GM19043 (cell line): Measurements from ENCODE around the gene ZNF689.
A peak's percentile ranks its signal among the peaks of the same experiment; 100 is the strongest.

Source experiments
- ATAC-seq: cut with Tn5 transposase; IDR thresholded peaks from one replicate; pipeline ENCODE4 v1.9.1; 2021; ENCODE audit warnings: low read depth; ENCODE audit not compliant: unreplicated experiment

Gene ZNF689

GRCh38 chr16:30609926-30610839 lies at the start of gene ZNF689:
TSS of gene ZNF689 (minus strand) at chr16:30610389. CDS start at chr16:30610041, 348 bp downstream.
- ATAC-seq, result peak; percentile 87

GRCh38 chr16:30658731-30659506 lies 48.7 kb upstream of the ZNF689 start:
- ATAC-seq, result peak; percentile 26

DNA sequence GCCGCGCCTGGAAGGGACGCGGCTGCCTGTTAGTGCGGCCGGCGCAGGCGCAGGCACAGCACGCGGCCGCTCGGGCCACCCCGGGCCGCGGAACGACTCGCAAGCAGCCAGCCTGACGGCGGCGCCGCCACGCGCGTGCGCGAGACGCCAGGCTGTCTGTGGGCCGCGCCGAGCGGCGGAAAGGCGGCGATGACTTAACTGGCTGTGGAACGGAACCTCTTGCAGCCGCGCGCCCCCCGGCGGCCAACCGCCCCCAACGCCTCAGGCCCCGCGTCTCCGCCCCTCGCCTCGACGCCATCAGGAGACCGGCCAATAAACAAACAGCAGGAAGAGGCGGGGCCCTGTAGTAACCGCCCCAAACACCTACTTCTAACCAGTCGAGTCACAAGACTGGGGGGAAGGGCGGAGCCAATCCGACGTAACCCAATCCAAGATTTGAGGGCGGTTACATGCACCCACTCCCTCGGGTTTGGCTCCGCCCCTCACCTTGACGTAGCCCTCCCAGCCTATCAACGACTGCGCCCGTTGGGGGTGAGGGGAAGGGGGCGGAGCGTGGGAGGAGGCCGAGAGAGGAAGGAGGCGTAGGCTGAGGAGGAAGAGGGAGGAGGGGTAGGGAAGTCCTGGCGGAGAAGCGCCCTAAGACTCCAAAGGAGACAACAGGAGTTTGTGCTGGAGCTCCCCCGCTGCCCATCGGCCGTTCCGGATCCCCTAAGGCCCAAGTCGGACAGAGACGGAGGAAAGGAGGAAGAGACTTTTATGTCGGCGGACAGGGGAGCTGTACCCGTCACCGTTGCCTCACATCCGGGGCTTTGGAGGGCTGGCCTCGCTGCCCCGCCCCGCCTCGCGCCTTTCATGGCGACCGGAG lies 47.9 kb upstream of the ZNF689 start, which contains the start of gene FBRS:
FBRS (plus strand) TSS at position 566 of the 865 bp plus-strand sequence. CDS start 1,088 bp downstream, outside the sequence.
- ATAC-seq, result peak; percentile 64

DNA sequence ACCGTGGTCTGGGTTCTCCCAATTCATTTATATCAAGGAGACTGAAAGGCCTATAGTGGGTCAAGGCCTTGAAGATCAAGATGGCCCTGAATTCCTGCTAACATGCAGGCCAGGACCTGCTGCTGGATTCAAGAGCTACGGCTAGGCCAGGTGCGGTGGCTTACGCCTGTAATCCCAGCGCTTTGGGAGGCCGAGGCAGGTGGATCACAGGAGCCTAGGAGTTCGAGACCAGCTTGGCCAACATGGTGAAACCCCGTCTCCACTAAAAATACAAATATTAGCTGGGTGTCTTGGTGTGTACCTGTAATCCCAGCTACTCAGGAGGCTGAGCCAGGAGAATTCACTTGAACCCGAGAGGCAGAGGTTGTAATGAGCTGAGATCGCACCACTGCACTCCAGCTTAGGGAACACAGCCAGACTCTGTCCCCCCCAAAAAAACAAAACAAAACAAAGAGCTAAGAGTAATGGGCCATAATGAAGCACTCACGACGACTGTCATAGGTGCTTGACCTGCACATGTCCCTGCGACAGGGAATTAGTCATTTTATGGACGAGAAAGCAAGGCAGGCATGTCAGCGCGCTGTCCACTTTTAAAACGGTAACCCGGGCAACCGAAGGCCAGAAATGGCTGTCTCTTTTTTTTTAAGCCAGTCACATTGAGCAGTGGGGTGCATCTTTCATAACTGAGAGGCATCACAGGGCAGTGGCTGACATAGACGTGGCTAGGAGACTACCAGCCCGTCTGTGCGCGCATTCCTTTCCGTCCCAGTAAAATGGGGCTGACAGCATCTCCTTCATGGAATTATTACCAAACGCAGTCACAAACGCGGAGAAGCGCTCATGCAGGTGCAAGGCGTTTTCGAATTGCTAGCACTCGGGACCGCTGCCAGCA lies 47.0 kb upstream of the ZNF689 start:
- no peak for ATAC-seq

- no peak for ATAC-seq
These were observed 46.2 kb upstream of the ZNF689 start for GRCh38 chr16:30656388-30656787.

DNA sequence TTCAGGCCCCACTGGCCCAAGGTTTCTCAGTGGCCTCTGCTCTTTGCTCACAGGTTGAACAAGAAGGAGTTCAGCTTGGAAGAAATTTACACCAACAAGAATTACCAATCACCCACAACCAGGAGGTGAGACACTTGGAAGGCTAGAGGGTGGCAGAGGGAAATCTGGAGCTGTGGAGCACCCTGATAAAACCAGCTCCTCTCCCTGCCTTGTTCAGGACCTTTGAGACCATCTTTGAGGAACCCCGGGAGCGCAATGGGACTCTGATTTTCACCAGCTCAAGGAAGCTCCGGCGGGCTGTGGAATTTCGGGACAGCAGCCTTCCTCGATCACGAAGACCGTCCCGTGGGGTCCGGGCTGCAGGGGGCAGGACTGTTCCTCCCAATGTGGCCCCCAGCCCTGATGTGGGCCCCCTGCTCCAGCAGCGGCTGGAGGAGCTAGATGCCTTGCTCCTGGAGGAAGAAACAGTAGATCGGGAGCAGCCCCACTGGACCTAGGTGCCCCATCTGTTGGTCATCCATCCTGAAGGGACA lies 45.7 kb upstream of the ZNF689 start:
- ATAC-seq, result no peak

- ATAC-seq, result no peak
These were observed 44.7 kb upstream of the ZNF689 start for GRCh38 chr16:30654856-30655255.

- ATAC-seq, result no peak
These were observed 42.5 kb upstream of the ZNF689 start for GRCh38 chr16:30652718-30653117.

DNA sequence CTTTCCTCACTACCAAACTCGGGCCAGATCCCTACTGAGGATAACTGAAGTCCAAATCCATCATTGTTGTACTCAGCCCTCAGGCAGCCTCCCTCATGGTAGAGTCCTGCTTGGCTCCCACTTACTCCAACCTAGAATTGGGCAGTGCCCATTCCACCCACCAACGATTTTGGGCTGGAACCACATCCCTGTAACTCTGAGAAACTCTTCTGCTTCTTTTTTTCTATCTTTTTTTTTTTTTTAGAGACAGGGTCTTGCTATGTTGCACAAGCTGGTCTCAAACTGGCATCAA lies 41.8 kb upstream of the ZNF689 start:
- ATAC-seq, result no peak

DNA sequence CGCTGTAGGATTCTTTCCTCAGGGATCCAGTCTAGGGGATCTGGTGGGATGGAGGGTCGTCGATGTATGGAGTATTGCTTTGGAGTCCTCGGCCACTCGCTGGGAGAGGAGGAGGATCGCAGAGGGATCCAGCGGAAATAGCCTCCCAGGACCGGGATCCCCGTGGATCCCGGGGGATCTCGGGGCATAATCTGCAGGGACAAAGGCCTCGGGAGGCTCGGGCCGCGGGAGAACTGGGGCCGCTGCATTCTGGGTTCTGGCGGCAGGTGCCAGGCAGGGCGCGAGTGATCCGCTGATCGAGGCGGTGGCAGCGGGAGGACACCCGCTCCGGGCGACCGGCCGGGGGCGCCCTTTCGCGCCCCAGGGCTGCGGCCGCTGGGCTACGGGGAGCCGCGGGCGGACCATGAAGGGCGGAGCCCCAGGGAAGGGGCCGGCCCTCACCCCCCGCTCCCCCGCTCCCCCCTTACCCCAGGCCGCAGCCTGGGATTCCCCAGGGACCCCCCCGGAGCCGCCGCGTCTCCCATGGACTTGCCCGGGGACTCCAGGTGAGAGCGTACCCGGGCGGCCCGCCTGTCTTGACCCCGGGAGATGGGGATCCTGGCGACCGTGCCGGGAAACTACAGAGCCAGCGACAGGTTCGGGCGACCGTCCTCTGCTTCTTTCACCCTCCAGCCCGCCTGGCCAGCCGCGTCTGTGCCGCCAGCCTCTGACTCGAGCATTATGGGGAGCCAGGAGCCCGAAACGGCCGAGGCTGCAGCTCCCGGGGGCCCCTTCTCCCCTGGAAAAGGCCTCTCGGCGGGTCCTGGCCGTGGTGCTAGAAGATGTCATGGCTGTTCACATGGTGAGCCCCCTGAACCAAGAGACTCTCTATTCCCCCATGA lies 41.2 kb upstream of the ZNF689 start:
- no peak for ATAC-seq

DNA sequence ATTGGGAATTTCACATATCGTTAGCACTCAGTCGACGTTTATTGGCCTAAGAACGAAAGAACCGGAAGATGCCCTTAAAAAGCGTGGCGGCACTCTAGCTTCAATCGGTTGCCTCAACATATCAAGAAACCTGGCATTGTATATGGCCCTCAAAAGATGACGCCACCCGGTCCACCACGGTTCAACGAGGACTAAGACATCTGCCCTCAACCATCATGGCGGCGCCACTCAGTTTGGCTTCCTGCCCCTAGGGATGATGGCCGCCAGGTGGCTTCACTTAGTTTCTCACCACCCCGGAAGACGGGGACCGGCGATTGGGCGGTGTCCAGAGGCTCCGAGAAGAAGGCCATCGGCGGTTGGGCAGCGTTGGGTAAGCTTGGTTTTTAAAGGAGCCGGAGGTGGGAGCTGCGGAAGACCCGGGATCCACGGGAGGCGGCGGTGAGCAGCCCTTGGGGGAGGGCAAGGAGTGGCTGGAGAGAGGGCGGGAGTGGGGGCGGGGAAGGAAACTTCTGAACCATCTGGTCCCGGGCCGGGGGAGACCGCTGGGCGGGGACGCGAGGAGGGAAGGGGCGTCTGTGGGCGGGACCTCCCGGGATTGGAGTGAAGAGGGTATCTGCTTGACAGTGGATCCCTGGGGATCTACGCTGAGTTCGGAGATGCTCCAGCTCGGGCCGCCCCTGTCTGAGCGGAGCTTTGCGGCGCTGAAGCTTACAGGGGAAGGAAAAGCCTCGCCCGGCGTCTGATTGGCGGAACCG lies 40.4 kb upstream of the ZNF689 start, which contains the start of gene PRR14:
PRR14 (plus strand) TSS at position 592 of the 755 bp plus-strand sequence. CDS start 686 bp downstream, outside the sequence.
- peak; percentile 78 for ATAC-seq

- ATAC-seq, result no peak
These were observed 39.7 kb upstream of the ZNF689 start for GRCh38 chr16:30649725-30650368.

DNA sequence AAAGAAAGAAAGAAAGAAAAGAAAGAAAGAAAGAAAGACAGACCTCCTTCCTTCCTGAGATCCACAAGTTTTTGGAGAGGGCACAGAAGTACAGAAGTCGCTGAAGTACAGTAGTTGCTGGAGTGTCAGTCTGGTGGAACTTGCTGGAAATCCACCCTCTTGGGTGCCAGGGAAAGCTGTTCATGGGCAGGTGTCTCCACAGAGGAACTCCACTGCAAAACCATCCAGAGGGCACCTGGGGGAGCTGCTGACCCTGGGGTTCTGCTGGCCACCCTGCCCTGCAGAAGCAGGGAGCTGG lies 37.0 kb upstream of the ZNF689 start:
- no peak for ATAC-seq

GRCh38 chr16:30645727-30646126 lies 35.5 kb upstream of the ZNF689 start:
- no peak for ATAC-seq

DNA sequence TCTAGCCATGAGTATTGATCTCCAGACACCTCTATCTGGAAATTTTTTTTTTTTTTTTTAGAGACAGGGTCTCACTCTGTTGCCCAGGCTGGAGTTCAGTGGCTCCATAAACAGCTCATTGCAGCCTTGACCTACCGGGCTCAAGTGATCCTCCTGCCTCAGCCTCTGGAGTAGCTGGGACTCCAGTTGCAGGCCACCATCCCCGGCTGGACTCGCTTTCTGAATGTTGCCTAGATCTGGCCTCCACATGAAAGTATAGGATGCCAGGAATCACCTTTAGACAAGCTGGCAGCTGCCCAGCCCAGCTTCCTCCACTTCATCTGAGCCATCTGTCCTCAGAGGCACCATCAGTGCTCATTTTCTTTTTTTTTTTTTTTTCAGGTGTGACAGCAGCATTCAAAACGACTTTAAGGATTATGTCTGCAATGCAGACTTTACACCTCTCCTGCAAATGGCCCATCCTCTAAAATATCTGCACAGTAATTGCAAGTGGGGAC lies 34.2 kb upstream of the ZNF689 start:
- no peak for ATAC-seq

DNA sequence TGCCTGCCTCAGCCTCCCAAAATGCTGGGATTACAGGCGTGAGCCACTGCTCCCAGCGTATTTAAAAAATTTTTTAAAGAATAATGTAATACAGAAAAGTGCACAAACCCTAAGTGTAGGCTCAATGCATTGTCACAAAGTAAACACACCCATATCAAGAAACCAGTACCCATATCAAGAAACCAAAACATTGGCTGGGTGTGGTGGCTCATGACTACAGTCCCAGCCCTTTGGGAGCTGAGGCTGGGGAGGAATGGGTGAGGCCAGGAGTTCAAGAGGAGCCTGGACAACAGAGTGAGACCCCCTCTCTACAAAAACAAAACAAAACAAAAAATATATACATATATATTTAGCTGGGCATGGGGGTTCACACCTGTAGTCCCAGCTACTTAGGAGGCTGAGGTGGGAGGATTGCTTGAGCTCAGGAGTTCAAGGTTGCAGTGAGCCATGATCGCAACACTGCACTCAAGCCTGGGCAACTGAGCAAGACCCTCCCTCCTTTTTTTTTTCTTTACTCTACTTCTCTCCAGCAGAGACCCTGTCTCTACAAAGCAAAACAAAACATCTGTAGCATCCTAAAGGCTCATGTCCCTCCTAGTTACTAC lies 31.3 kb upstream of the ZNF689 start:
- no peak for ATAC-seq

GRCh38 chr16:30637944-30638343 lies 27.8 kb upstream of the ZNF689 start:
- ATAC-seq, result no peak
